H9 (cell line): ENCODE results near the gene UNC5C. TPM values are rescaled to one million over a fixed set of nuclear protein-coding genes. Genes with fewer than 3 reads are reported as not detected.

ENCODE experiments used
- DNase-seq: peaks from one replicate; pipeline ENCODE4 v3.0.0-alpha.2; 2017
- H2AFZ ChIP-seq: one replicate; pipeline ENCODE4 v1.6.1; 2013; ENCODE audit warnings: mild to moderate bottlenecking, low read length, control low read depth, moderate library complexity
- H2AK5ac ChIP-seq: 2 replicates; pipeline ENCODE4 v1.6.1; 2013; ENCODE audit warnings: low read length, control low read depth, mixed read lengths; ENCODE audit not compliant: insufficient read length
- H2BK120ac ChIP-seq: one replicate; pipeline ENCODE4 v1.6.1; 2013; ENCODE audit warnings: low read depth, mild to moderate bottlenecking, low read length, control low read depth, inconsistent platforms; ENCODE audit not compliant: poor library complexity, severe bottlenecking
- H2BK12ac ChIP-seq: 2 replicates; pipeline ENCODE4 v1.6.1; 2013; ENCODE audit warnings: low read length, control low read depth, mixed read lengths, low read depth; ENCODE audit not compliant: insufficient read length
- H2BK15ac ChIP-seq: 2 replicates; pipeline ENCODE4 v1.6.1; 2013; ENCODE audit warnings: low read depth, low read length, control low read depth
- H2BK20ac ChIP-seq: one replicate; pipeline ENCODE4 v1.6.1; 2013; ENCODE audit warnings: low read depth, mild to moderate bottlenecking, low read length, control low read depth, inconsistent platforms; ENCODE audit not compliant: poor library complexity, severe bottlenecking
- H2BK5ac ChIP-seq: 2 replicates; pipeline ENCODE4 v1.6.1; 2013; ENCODE audit warnings: low read length, control low read depth, mixed read lengths; ENCODE audit not compliant: insufficient read length
- H3K14ac ChIP-seq: 2 replicates; pipeline ENCODE4 v1.6.1; 2013; ENCODE audit warnings: low read length, control low read depth; ENCODE audit not compliant: insufficient read depth
- H3K18ac ChIP-seq: 2 replicates; pipeline ENCODE4 v1.6.1; 2013; ENCODE audit warnings: low read depth, mild to moderate bottlenecking, mixed read lengths, low read length, control low read depth; ENCODE audit not compliant: insufficient read length
- H3K23ac ChIP-seq: 2 replicates; pipeline ENCODE4 v1.6.1; 2013; ENCODE audit warnings: low read length, control low read depth, mixed read lengths, low read depth; ENCODE audit not compliant: insufficient read length
- H3K23me2 ChIP-seq: 2 replicates; pipeline ENCODE4 v1.6.1; 2013; ENCODE audit warnings: low read depth, mild to moderate bottlenecking, mixed read lengths, low read length, control low read depth; ENCODE audit not compliant: insufficient read length, poor library complexity, severe bottlenecking
- H3K27ac ChIP-seq: 2 replicates; pipeline ENCODE4 v1.5.1; 2013; ENCODE audit warnings: low read length, control low read depth, mixed read lengths, low read depth; ENCODE audit not compliant: insufficient read length
- H3K27me3 ChIP-seq: 2 replicates; pipeline ENCODE4 v1.6.1; 2013; ENCODE audit warnings: low read length, control low read depth, inconsistent platforms; ENCODE audit not compliant: insufficient read depth
- H3K4ac ChIP-seq: 2 replicates; pipeline ENCODE4 v1.6.1; 2013; ENCODE audit warnings: low read depth, mild to moderate bottlenecking, control low read depth, inconsistent platforms, low read length, moderate library complexity
- H3K4me1 ChIP-seq: 2 replicates; pipeline ENCODE4 v1.6.1; 2013; ENCODE audit warnings: low read length, control low read depth, inconsistent platforms; ENCODE audit not compliant: insufficient read depth
- H3K4me2 ChIP-seq: 2 replicates; pipeline ENCODE4 v1.6.1; 2013; ENCODE audit warnings: low read length, control low read depth, mixed read lengths; ENCODE audit not compliant: insufficient read length, insufficient read depth
- H3K56ac ChIP-seq: 2 replicates; pipeline ENCODE4 v1.6.1; 2013; ENCODE audit warnings: low read depth, mild to moderate bottlenecking, mixed read lengths, low read length, control low read depth; ENCODE audit not compliant: insufficient read length
- H3K79me1 ChIP-seq: 2 replicates; pipeline ENCODE4 v1.6.1; 2013; ENCODE audit warnings: low read depth, mild to moderate bottlenecking, moderate library complexity, low read length, control low read depth, inconsistent platforms; ENCODE audit not compliant: insufficient read depth, poor library complexity, severe bottlenecking
- H3K79me2 ChIP-seq: 2 replicates; pipeline ENCODE4 v1.6.1; 2013; ENCODE audit warnings: low read length, control low read depth, inconsistent platforms; ENCODE audit not compliant: insufficient read depth
- H3K9ac ChIP-seq: 2 replicates; pipeline ENCODE4 v1.6.1; 2013; ENCODE audit warnings: low read length, control low read depth, mixed read lengths; ENCODE audit not compliant: insufficient read length; ENCODE audit errors: extremely low read depth
- H3K9me3 ChIP-seq: one replicate; pipeline ENCODE4 v1.6.1; 2013; ENCODE audit warnings: low read depth, low read length, inconsistent platforms; ENCODE audit not compliant: control insufficient read depth
- H3T11ph ChIP-seq: one replicate; pipeline ENCODE4 v1.6.1; 2013; ENCODE audit warnings: mild to moderate bottlenecking, low read length, control low read depth, inconsistent platforms
- H4K20me1 ChIP-seq: one replicate; pipeline ENCODE4 v1.6.1; 2013; ENCODE audit not compliant: control insufficient read depth, insufficient read length, insufficient read depth
- H4K5ac ChIP-seq: 2 replicates; pipeline ENCODE4 v1.6.1; 2013; ENCODE audit warnings: low read depth, mild to moderate bottlenecking, mixed read lengths, low read length, control low read depth; ENCODE audit not compliant: insufficient read length
- H4K8ac ChIP-seq: replicated peaks from 2 replicates; pipeline ENCODE4 v1.6.1; 2013; ENCODE audit warnings: low read length, control low read depth, mixed read lengths, low read depth; ENCODE audit not compliant: insufficient read length
- H4K91ac ChIP-seq: 2 replicates; pipeline ENCODE4 v1.6.1; 2013; ENCODE audit warnings: low read depth, mild to moderate bottlenecking, moderate library complexity, mixed read lengths, low read length, control low read depth; ENCODE audit not compliant: insufficient read length
- H3K27ac Mint-ChIP-seq, 3 experiments: 2 replicates in 2 of 3; 3 replicates in 1 of 3; pipeline ENCODE4 v1.8.0; 2020 to 2021; ENCODE audit warnings: mixed read lengths in 3 of 3, mild to moderate bottlenecking in 1 of 3, moderate library complexity in 1 of 3
- H3K27me3 Mint-ChIP-seq: 2 replicates; pipeline ENCODE4 v1.8.0; 2021; ENCODE audit warnings: low read depth, mild to moderate bottlenecking, moderate library complexity, mixed read lengths
- H3K36me3 Mint-ChIP-seq, 3 experiments: 2 replicates in 2 of 3; 3 replicates in 1 of 3; pipeline ENCODE4 v1.8.0; 2020 to 2021; ENCODE audit warnings: low read depth in 3 of 3, mixed read lengths in 3 of 3; ENCODE audit not compliant: insufficient read depth in 1 of 3
- H3K4me1 Mint-ChIP-seq, 2 experiments: 2 replicates each; pipeline ENCODE4 v1.8.0; 2020; ENCODE audit warnings: mixed read lengths in 2 of 2
- H3K4me3 Mint-ChIP-seq, 2 experiments: 2 replicates in 1 of 2; 3 replicates in 1 of 2; pipeline ENCODE4 v1.8.0; 2020 to 2021; ENCODE audit warnings: mild to moderate bottlenecking in 2 of 2, mixed read lengths in 2 of 2, moderate library complexity in 1 of 2
- H3K9me3 Mint-ChIP-seq, 2 experiments: 2 replicates in 1 of 2; 3 replicates in 1 of 2; pipeline ENCODE4 v1.8.0; 2020; ENCODE audit warnings: mild to moderate bottlenecking in 2 of 2, mixed read lengths in 2 of 2, moderate library complexity in 1 of 2
- WGBS: extraction: QIAGEN DNeasy Blood & Tissue Kit; methylation state at CpG from one replicate; pipeline ENCODE4 v1.1.7; 2013; ENCODE audit warnings: missing lambda C conversion rate, low lambda C conversion rate, mixed read lengths; ENCODE audit not compliant: insufficient read length; ENCODE audit errors: extremely low coverage; 5-methylcytosine and 5-hydroxymethylcytosine counted together
- total RNA-seq: library from RNA; stranded (reverse); gene quantifications from 2 replicates; pipeline ENCODE4 v1.2.1, GENCODE V29; 2021
- TF ChIP-seq, protein P1 (sequence below): fragments of 200-600 bp; sonication (generic); conservative IDR thresholded peaks from 3 replicates; pipeline ENCODE4 v1.8.0; 2021; ENCODE audit warnings: antibody characterized with exemption, mild to moderate bottlenecking

UNC5C gene
- total RNA-seq, 1 experiment from 2014 or later, result not detected

DNA sequence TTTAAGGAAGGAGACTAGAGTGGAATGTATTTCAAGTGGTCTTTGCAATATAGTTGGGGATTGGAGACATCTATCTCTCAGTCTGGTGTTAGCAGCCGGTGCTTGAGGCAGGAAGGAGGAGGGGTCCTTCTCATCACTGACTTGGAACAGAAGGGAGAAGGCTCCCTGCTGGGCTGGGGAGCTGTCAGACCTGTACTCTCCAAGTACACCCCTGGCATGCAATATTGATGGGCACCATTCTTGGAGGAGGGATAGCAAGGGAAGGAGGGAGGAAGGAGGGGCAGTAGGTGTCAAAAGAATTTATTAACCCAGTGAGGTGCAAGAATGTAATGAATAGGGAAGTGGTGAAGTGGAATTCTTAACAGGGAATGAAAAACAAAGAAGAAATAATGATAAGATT lies 338.8 kb downstream of the UNC5C start:
- Histone ChIP-seq H3K4ac (no peak overlapping the region), H2BK20ac (no peak overlapping the region), H3K18ac (no peak overlapping the region), H3K14ac (no peak overlapping the region), H4K8ac (no peak overlapping the region), H3T11ph (no peak overlapping the region), H3K23ac (no peak overlapping the region), H2AK5ac (no peak overlapping the region), H2BK15ac (no peak overlapping the region), H3K27ac (no peak overlapping the region), H2BK12ac (no peak overlapping the region), H2BK120ac (no peak overlapping the region), H3K4me1 (no peaks in the 10 kb centered on the region), H3K79me2 (no peaks in the 10 kb centered on the region), H3K9me3 (no peaks in the 10 kb centered on the region), H3K9ac (no peak overlapping the region), H3K56ac (no peak overlapping the region), H3K27me3 (no peaks in the 10 kb centered on the region), H3K23me2 (no peaks in the 10 kb centered on the region), H2AFZ (no peak overlapping the region), H3K79me1 (no peaks in the 10 kb centered on the region), H3K4me2 (no peak overlapping the region), H4K5ac (no peak overlapping the region), H4K91ac (no peak overlapping the region), H4K20me1 (no peaks in the 10 kb centered on the region), H2BK5ac (no peak overlapping the region)
- no peak overlapping the region for H3K4me3 Mint-ChIP-seq
- TF ChIP-seq, protein P1, sequence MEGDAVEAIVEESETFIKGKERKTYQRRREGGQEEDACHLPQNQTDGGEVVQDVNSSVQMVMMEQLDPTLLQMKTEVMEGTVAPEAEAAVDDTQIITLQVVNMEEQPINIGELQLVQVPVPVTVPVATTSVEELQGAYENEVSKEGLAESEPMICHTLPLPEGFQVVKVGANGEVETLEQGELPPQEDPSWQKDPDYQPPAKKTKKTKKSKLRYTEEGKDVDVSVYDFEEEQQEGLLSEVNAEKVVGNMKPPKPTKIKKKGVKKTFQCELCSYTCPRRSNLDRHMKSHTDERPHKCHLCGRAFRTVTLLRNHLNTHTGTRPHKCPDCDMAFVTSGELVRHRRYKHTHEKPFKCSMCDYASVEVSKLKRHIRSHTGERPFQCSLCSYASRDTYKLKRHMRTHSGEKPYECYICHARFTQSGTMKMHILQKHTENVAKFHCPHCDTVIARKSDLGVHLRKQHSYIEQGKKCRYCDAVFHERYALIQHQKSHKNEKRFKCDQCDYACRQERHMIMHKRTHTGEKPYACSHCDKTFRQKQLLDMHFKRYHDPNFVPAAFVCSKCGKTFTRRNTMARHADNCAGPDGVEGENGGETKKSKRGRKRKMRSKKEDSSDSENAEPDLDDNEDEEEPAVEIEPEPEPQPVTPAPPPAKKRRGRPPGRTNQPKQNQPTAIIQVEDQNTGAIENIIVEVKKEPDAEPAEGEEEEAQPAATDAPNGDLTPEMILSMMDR, result no peak
- H3K9me3 Mint-ChIP-seq, result no peaks in the 10 kb centered on the region
- H3K36me3 Mint-ChIP-seq, result no peaks in the 10 kb centered on the region; a peak in 1 of 7 replicates
- WGBS, result no CpG with 5 or more reads among the region's 1 CpG
- no peak overlapping the region for H3K27ac Mint-ChIP-seq
- peaks cover 7 to 11% of the 10 kb centered on the region in 2 experiments; a peak in 3 of 4 replicates for H3K4me1 Mint-ChIP-seq
- H3K27me3 Mint-ChIP-seq, result no peaks in the 10 kb centered on the region; the same call in 1 of the 2 replicates
- no peak for DNase-seq
